ENCODE measurements around the gene CHCHD3. TPM values are rescaled to one million over a fixed set of nuclear protein-coding genes. Genes with fewer than 3 reads are reported as not detected.

Gene CHCHD3
- polyA plus RNA-seq, 2 of the 4 experiments (the other 2 are of a cell fraction): 96.7 to 139 TPM

GRCh38 chr7:132977234-132977633 lies 104.7 kb downstream of the CHCHD3 start:
- DNase-seq (ENCODE audit: low read depth in 1 of 2, low spot score in 1 of 2) (no peak), FAIRE-seq (no peak), ATAC-seq (no peak)
- POLR2A ChIA-PET: no interaction called here
- CTCF ChIA-PET: interaction anchor here (0.6 kb wide), 1 partner anchor 1289 kb away, joined by 3 read pairs; no protein-coding TSS in a partner anchor
- no peak overlapping the region for H3K27ac ChIP-seq
- no peaks in the 10 kb centered on the region for H3K9me3 ChIP-seq
- TF ChIP-seq POLR2AphosphoS2 (conservative IDR thresholded peaks at IDR 0.05; ENCODE audit: low read length) (no peak), BCL3 (IDR thresholded peaks at IDR 0.05) (no peak), SREBF2 (IDR thresholded peaks at IDR 0.05) (no peak), ZSCAN20 (CRISPR knock-in tag; IDR thresholded peaks at IDR 0.05) (no peak), JUNB (IDR thresholded peaks at IDR 0.05) (no peak), EHF (CRISPR knock-in tag; IDR thresholded peaks at IDR 0.05) (no peak), TP53 (CRISPR knock-in tag; IDR thresholded peaks at IDR 0.05) (no peak), MAX (IDR thresholded peaks at IDR 0.05) (no peak), HES2 (IDR thresholded peaks at IDR 0.05) (no peak), RARB (CRISPR knock-in tag; IDR thresholded peaks at IDR 0.05) (no peak), ESRRA (IDR thresholded peaks at IDR 0.05; ENCODE audit: borderline replicate concordance, low read length) (no peak), FOSL2 (IDR thresholded peaks at IDR 0.05) (no peak), FOSL2 (CRISPR knock-in tag; IDR thresholded peaks at IDR 0.05) (no peak)
- TF ChIP-seq, protein P1, sequence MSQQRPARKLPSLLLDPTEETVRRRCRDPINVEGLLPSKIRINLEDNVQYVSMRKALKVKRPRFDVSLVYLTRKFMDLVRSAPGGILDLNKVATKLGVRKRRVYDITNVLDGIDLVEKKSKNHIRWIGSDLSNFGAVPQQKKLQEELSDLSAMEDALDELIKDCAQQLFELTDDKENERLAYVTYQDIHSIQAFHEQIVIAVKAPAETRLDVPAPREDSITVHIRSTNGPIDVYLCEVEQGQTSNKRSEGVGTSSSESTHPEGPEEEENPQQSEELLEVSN (IDR thresholded peaks at IDR 0.05; ENCODE audit: borderline replicate concordance, low read depth): no peak
- TF ChIP-seq, protein P2, sequence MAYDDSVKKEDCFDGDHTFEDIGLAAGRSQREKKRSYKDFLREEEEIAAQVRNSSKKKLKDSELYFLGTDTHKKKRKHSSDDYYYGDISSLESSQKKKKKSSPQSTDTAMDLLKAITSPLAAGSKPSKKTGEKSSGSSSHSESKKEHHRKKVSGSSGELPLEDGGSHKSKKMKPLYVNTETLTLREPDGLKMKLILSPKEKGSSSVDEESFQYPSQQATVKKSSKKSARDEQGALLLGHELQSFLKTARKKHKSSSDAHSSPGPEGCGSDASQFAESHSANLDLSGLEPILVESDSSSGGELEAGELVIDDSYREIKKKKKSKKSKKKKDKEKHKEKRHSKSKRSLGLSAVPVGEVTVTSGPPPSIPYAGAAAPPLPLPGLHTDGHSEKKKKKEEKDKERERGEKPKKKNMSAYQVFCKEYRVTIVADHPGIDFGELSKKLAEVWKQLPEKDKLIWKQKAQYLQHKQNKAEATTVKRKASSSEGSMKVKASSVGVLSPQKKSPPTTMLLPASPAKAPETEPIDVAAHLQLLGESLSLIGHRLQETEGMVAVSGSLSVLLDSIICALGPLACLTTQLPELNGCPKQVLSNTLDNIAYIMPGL (CRISPR knock-in tag; IDR thresholded peaks at IDR 0.05; ENCODE audit: borderline replicate concordance): no peak
- no peak overlapping the region for H3K4me2 ChIP-seq
- 91% methylated on average over 1 of the region's 1 CpG for WGBS (ENCODE audit: missing lambda C conversion rate)
- H3K4me3 ChIP-seq: no peak overlapping the region
- H3K4me1 ChIP-seq: no peaks in the 10 kb centered on the region

DNA sequence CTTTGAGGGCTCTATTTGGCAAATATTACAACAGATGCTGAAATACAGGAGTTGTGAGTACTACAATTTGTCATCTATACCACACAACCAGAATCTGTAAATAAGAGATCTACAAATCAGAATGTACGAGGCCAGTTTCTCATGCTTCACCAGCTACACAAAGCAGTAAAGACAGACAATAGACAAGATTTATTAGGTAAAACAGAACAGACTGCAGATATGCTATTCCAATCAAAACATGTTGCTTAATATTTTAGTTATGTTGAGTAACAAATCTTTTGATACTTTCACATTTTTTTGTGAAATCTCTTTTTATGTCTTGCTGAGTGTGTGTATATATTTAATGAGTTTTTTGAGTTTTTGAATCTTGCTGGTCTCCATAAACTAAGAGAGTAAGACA lies 109.1 kb downstream of the CHCHD3 start:
- FAIRE-seq (no peak), DNase-seq (ENCODE audit: low read depth in 1 of 2, low spot score in 1 of 2) (no peak), ATAC-seq (no peak)
- no peak overlapping the region for H3K27ac ChIP-seq
- no peak overlapping the region for H3K4me2 ChIP-seq
- ChIA-PET CTCF (no interaction called here), POLR2A (no interaction called here)
- WGBS (ENCODE audit: missing lambda C conversion rate): 97% methylated on average over 1 of the region's 1 CpG
- H3K9me3 ChIP-seq: no peaks in the 10 kb centered on the region
- no peaks in the 10 kb centered on the region for H3K4me1 ChIP-seq
- TF ChIP-seq RNF2 (IDR thresholded peaks at IDR 0.05; ENCODE audit: borderline replicate concordance, low read depth): no peak
- no peak for TF ChIP-seq RFX5 (IDR thresholded peaks at IDR 0.05)
- TF ChIP-seq HEYL (CRISPR knock-in tag; IDR thresholded peaks at IDR 0.05): no peak
- TF ChIP-seq CHD4 (IDR thresholded peaks at IDR 0.05; ENCODE audit: borderline replicate concordance): no peak
- TF ChIP-seq NPAS2 (CRISPR knock-in tag; IDR thresholded peaks at IDR 0.05; ENCODE audit: borderline replicate concordance): no peak
- no peak for TF ChIP-seq NR3C1 (IDR thresholded peaks at IDR 0.05)
- no peak for TF ChIP-seq CBX2 (IDR thresholded peaks at IDR 0.05; ENCODE audit: borderline replicate concordance, low read depth)
- TF ChIP-seq RAD21 (conservative IDR thresholded peaks at IDR 0.05 in 1 of 2, IDR thresholded peaks at IDR 0.05 in 1 of 2): no peak
- TF ChIP-seq HDAC2 (IDR thresholded peaks at IDR 0.05): no peak
- no peak overlapping the region for H3K4me3 ChIP-seq
